Measurements from ENCODE around the gene DHX8. TPM values are rescaled to one million over a fixed set of nuclear protein-coding genes. Genes with fewer than 3 reads are reported as not detected.

The DHX8 gene
- total RNA-seq, 1 donor from 2014 or later: 12.5 TPM

GRCh38 chr17:43524945-43525575 lies 41.3 kb downstream of the DHX8 start:
- DNase-seq (ENCODE audit: low spot score): peak; percentile 18

DNA sequence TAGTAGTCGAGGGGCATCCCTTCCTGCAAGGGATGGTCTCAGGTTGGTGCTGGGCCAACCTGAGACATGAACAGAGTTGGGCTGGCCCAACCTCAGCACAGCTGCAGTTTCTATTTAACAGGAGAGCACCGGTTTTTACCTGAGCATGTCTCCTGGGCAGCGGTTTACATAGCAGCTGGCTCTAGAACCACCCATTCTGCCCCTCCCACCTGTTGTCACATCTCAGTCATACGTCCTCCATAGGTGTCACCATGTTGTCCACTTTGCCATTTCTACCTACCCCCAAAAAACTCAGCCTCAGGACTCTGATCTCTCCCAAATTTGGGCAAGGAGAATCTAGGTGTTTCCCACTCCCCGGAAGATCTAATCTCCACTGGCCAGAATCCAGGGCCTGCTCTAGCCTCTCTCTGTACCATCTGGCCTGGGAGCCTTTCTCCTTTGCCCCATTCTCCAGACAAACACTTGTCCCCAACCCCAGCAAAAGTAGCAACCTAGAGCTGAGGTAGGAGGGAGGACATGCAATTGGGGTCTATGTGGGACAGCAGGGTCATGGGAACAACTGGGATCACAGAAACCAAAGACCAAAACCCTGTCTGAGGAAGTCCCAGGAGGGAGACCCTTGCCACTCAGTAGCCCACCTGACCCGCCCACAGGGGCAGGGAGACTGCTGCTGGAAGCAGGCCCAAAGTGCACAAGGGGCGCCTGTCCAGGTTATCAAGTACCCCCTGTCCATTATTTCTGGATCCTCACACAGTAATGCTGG lies 43.3 kb downstream of the DHX8 start:
- DNase-seq (ENCODE audit: low spot score): no peak

DNA sequence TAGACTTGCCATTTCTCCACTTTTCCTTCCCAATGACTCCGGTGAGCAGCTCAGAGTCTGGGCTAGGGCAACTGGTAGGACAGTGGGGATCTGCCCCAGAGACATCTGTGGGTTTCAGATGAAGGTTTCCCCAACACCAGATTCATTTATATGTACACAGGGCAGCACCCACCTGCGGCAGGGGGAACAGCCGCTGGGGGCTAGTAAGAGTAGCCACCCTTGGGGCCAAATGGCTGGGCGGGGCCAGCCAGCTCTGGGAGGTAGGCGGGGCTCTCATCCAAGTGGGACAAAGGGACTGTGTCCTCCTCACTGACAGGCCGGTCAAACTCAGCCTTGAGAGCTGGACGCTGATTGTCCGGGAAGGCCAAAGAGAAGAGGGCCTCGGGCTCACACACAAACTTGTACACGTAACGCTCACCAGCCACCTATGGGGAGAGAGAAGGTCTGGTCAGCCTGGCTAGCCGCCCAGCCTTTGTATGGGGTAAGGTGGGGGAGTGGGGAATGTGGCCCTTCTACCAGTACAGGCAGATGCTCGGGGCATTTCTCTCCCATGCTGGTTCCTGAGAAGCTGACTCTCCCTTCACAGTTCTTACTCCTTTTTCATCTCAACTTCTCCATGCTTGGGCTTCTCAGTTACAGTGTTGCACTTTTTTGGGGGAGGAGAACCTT lies 44.7 kb downstream of the DHX8 start:
- DNase-seq (ENCODE audit: low spot score): no peak

- no peak for DNase-seq (ENCODE audit: low spot score)
Measured at GRCh38 chr17:43528988-43529814, 45.4 kb downstream of the DHX8 start.

- DNase-seq (ENCODE audit: low spot score): no peak
Measured at GRCh38 chr17:43529947-43530287, 46.1 kb downstream of the DHX8 start.

DNA sequence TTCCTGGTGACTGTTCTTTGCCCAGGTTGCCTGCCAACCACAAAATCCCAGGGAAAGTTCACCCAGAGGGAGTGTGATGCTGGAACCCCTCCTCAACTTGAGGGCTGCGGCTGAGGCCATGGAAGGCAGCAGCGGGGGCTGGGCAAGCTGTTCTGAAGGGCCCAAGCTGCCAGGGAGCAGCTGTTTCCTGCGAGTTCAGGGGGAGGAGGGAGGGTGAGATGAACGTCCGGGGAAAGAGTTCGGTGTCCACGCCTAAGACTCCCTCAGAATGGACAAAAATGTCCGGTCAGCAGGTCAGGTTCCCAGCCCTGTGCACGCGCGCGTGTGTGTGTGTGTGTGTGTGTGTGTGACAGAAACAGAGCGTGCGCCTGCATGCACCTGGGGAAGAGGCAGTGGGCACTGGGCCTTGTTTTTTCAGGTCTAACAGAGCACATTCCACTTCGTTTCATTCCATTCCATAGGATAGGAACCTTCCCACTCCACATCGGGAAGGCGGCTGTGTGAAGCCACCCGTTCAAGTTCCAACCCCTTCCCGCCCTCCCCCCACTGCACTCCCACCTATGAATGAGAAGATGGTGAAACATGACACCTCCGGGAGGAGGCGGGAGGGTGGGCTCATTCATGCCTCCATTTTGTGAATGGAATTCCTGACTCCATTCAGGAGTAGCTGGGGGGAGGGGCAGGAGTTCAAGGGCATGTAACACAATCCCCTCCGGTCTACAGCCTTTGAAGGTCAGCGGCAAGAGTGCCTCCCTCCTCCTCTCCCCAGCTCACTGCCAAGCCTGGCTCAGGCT lies 46.7 kb downstream of the DHX8 start:
- DNase-seq (ENCODE audit: low spot score): peak; percentile 87

DNA sequence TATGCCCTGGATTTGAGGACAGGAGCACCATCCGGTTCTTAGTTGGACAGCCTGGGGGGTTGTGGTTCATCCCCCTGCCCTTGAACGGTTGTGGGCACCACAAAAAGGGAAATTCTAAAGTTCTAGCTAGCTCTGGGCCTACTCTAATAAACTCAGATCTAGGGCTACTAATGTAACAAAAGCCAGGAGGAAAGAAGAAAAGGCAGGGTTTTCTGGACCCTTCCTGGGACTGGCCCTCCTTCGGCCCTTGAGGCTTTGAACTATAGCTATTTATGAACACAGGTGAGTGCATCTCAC lies 47.3 kb downstream of the DHX8 start:
- no peak for DNase-seq (ENCODE audit: low spot score)

- no peak for DNase-seq (ENCODE audit: low spot score)
Measured at GRCh38 chr17:43531955-43532354, 48.2 kb downstream of the DHX8 start.

- DNase-seq (ENCODE audit: low spot score): no peak
Measured at GRCh38 chr17:43532581-43532980, 48.8 kb downstream of the DHX8 start.

DNA sequence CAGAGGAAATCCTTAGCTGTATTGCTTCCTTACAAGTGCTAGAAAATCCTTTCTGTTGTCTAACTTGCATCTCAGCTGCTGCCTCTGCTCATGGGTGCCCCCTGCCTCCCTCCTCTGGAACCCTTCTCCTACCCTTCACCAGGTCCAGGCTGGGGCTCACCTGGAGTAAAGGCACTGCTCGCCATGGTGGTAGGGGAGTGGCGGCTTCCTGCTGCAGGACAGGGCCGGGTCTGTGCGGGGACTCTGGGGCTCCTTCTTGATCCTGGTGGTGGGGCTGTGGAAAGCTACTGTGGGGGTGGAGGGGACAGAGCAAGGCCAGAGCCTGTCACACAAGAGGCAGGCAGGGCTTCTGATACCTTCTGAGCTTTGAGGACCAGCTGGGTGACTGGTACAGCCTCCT lies 49.9 kb downstream of the DHX8 start:
- no peak for DNase-seq (ENCODE audit: low spot score)

- no peak for DNase-seq (ENCODE audit: low spot score)
Measured at GRCh38 chr17:43534909-43535308, 51.1 kb downstream of the DHX8 start.

GRCh38 chr17:43536236-43536992 lies 52.6 kb downstream of the DHX8 start:
- no peak for DNase-seq (ENCODE audit: low spot score)

DNA sequence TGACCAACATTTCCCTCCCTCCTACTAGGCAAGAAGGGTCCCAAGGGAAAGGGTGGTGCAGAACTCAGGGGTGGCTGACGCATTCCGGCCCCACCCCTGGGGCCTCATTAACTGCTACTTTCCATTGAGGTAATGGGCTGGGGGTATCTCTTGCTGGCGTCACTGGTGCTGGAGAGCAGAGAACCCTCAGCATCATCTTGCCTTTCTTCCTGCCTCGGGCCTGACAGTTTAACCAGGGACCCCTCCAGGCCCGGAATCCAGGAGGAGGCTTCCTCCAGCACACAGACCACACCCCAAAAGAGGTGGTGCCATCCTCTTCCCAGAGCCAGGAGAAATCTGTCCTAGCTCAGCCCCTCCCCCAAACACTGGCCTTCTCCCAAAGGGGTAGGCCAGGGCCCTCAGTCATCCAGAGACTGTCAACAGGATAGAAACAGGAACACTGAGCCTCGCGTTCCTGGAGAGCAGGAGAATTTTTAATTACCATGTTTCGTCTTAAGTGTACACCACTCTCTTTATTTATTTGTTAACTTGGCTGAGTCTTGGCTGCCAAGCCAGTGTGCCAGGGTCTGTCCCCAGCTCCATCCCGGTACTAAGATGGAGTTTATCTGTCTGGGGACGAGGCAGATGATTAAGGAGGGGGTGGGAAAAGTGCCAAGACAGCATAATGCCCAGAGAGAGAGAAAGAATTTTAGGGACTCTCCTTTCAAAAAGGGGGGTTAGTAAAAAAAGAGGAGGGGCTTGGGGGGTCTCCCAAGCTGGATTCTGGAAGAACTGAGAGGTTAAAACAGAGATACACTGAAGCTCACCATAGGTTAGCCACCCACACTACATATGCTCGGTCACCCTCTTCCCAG lies 57.3 kb downstream of the DHX8 start:
- DNase-seq (ENCODE audit: low spot score): peak; percentile 52

DNA sequence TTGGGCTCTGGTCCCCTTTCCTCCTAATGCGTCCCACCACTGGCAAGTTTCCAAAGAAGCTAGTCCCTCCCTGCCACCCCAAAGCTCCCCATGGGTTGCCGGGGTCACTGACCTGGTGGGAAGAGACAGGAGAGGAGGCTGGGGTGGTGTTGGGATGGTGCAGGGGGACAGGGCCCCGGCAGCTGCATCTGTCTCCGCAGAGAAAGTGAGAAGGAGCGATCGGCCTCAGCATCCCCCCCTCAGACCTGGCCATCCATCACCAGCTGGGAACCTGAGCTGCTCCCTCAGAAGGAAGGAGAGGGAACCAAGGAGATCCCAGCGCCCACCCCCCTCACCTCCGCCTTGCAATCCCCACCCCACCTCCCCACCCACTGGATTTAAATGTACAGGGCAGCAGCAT lies 59.1 kb downstream of the DHX8 start:
- no peak for DNase-seq (ENCODE audit: low spot score)

DNA sequence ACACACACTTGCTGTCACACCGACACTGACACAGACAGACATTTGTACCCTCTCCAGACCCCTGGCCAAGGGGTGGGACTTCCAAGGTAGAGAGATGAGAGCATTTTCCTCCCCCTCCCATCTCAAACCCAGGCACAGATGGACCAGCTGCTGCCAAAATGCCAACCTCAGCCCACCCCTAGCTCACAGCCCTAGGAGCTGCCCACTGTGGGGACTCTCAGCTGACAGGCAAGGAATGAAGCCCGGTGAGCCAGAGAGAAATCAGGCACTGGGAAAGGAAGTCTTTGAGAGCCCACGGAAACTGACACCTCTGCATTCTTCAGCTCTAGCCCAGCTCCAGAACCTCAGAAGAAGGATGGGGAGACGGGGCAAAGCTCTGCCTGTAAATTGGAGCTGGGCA lies 59.5 kb downstream of the DHX8 start:
- DNase-seq (ENCODE audit: low spot score): no peak

DNA sequence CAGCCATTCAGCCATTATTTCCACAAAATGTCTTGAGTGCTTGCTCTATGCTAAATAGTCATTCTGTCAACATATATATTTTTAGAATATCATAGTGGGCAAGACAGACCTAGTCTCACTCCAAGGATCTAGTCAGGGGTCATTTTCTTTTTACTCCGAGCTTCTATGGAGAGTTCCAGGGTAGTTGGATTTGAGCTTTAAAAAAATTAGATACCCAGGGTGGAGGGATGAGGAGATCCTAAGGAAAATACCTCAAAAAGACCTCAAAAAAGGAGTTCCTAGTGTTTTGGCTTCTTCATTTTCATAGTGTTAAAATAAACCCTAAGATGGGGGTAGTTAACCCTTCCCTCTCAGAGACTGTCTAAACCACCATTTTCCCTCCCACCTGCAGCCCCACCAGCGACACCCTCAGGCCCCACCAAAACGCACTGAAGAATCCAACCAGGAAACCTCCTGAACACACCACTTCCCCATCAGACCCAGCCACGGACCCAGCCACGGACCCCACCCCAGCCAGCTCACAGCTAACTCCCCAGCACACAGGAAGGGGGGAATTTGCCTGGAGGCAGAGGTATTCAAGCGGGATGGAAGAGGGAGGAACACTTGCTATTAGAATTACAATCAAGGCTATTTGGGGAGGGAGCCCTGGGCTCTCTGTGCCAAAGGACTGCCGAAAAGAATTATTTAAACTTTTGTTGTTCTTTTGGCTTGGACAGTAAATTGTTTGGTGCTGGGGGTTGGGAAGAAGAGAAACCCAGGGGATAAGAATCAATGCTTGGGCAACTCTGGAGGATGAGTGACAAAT lies 60.2 kb downstream of the DHX8 start:
- DNase-seq (ENCODE audit: low spot score): no peak

GRCh38 chr17:43545383-43545632 lies 61.5 kb downstream of the DHX8 start:
- no peak for DNase-seq (ENCODE audit: low spot score)

DNA sequence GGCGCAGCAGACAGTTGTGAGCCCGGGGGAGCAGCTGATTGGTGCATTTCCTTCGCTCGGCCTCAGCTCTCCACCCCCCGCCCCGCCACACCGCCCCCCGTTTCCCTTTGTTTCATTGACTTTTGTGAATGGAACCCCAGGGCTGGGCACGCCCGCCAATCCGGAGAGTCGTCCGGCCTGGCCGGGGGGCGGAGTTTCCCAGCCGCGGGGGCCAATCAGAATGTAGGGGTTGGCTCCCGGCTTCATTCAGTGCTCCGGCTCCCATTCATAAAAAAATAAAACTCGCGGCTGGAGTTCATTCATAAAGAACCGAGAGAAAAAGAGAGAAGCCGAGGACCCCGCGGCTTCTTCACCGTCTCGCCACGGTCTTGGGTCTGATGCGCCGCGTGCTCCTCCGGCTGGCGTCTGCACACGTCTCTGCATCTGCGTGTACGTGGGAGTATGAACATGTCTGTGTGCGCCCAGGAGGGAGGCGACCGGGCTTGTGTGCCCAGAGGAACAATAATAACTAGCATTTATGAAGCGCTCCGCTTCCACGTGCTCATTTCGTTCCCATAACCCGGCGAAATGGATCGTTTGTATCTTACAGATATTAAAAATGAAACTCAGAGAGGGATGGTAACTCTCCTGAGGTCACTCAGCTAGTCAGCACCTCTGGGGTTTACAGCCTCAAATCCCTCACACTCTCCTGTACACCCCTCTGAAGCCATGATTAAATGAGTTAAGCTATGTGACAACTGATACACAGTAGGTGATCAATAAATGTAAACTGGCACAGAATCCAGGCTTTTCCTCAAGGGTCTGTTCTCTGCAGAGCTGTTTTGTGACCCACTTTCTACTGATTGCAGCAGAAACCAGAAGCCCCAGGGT lies 62.8 kb downstream of the DHX8 start, which contains the start of gene ETV4:
TSS of gene ETV4 (minus strand) at position 22 of the 870 bp plus-strand sequence. CDS start 723 bp downstream, outside the sequence.
- DNase-seq (ENCODE audit: low spot score): peak; percentile 90

Measured in umbilical cord (tissue), 2 donors.